ENCODE results near the gene NHSL2.

DNA sequence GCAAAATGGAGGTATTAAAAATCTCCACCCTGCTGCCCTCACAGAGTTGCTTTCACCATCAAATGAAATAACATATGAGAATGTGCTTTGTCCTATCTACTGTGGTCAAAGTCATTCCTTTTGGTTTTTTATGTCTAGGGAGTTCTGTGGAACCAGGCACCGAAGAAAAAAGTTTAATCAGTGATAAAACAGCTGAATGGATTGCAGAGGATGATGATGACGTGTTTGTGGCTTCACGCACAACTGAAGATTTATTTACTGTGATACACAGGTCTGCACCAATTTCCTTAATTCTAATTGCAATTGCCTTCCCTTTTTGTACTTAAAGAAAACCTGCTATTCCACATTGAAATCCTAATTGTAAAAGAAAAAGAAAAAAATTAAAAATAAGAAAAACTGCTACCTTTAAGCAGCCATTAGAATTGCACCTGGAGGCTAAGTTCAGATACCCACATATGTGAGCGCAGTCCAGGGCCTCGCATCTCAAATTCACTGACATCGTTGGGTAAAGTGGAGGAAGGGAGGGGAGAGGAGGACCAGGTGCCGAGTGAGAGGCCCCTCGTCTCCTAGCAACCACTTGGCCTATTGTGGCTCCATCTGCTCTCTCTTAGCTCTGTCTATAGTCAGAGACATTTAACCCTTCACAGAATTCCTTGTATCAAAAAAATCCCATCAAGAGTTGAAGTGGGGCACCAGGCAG lies 231.6 kb downstream of the NHSL2 start:
- TF ChIP-seq GATA3 (IDR thresholded peaks at IDR 0.05; ENCODE audit: low read depth, low read length) (no peak), GATA2 (IDR thresholded peaks at IDR 0.05; ENCODE audit: low read depth, low read length) (no peak)
